Activated CD8-positive, alpha-beta memory T cell treated with anti-CD3 and anti-CD28 coated beads for 24 hours (primary cell): Measurements from ENCODE around the gene GAB2.
A peak's percentile ranks its signal among the peaks of the same experiment; 100 is the strongest.
"Not testable (repeated sequence)": the region's sequence is repeated elsewhere in the genome, so short reads cannot be mapped to it uniquely, and the experiment has no call there.

ENCODE experiments used
- DNase-seq: peaks from one replicate; pipeline ENCODE4 v3.0.0-alpha.2; 2020

The GAB2 gene

GRCh38 chr11:78237293-78238046 lies 180.2 kb downstream of the GAB2 start:
- no peak for DNase-seq

- no peak for DNase-seq
These were observed 183.6 kb downstream of the GAB2 start for GRCh38 chr11:78234006-78234405.

GRCh38 chr11:78233046-78233445 lies 184.6 kb downstream of the GAB2 start:
- DNase-seq = not testable (repeated sequence)

GRCh38 chr11:78231962-78232501 lies 185.6 kb downstream of the GAB2 start:
- no peak for DNase-seq

GRCh38 chr11:78230161-78230877 lies 187.3 kb downstream of the GAB2 start:
- DNase-seq = no peak

- no peak for DNase-seq
These were observed 188.5 kb downstream of the GAB2 start for GRCh38 chr11:78229106-78229505.

GRCh38 chr11:78228467-78228866 lies 189.2 kb downstream of the GAB2 start:
- no peak for DNase-seq

- DNase-seq = no peak
These were observed 189.7 kb downstream of the GAB2 start for GRCh38 chr11:78227921-78228320.

- no peak for DNase-seq
These were observed 190.6 kb downstream of the GAB2 start for GRCh38 chr11:78226684-78227680.

GRCh38 chr11:78224906-78225420 lies 192.7 kb downstream of the GAB2 start:
- peak; percentile 32 for DNase-seq

GRCh38 chr11:78224506-78224905 lies 193.1 kb downstream of the GAB2 start:
- peak; percentile 43 for DNase-seq

- peak; percentile 21 for DNase-seq
These were observed 194.2 kb downstream of the GAB2 start for GRCh38 chr11:78223320-78223954.

- peak; percentile 21 for DNase-seq
These were observed 194.9 kb downstream of the GAB2 start for GRCh38 chr11:78222726-78223125.

- DNase-seq = peak; percentile 43
These were observed 196.0 kb downstream of the GAB2 start for GRCh38 chr11:78221396-78222315.

GRCh38 chr11:78220218-78221157 lies 197.1 kb downstream of the GAB2 start:
- peak; percentile 53 for DNase-seq

- DNase-seq = peak; percentile 40
These were observed 198.0 kb downstream of the GAB2 start for GRCh38 chr11:78219493-78220217.

- DNase-seq = peak; percentile 47
These were observed 198.7 kb downstream of the GAB2 start for GRCh38 chr11:78218707-78219492.
